Urinary bladder (tissue), 4 donors: Measurements from ENCODE around the gene ATRN. TPM values are rescaled to one million over a fixed set of nuclear protein-coding genes. Genes with fewer than 3 reads are reported as not detected.
"Not testable (repeated sequence)": the region's sequence is repeated elsewhere in the genome, so short reads cannot be mapped to it uniquely, and the experiment has no call there.

Source experiments
- DNase-seq: peaks from one replicate; pipeline ENCODE4 v3.0.0-alpha.2; 2015; ENCODE audit errors: extremely low spot score
- H3K27ac ChIP-seq: one replicate; pipeline ENCODE4 v1.5.1; 2013; ENCODE audit warnings: low read depth, mild to moderate bottlenecking, moderate library complexity
- H3K36me3 ChIP-seq: one replicate; pipeline ENCODE4 v1.6.1; 2013; ENCODE audit warnings: mild to moderate bottlenecking, moderate library complexity; ENCODE audit not compliant: insufficient read depth
- H3K4me1 ChIP-seq: one replicate; pipeline ENCODE4 v1.6.1; 2013; ENCODE audit warnings: mild to moderate bottlenecking, moderate library complexity; ENCODE audit not compliant: insufficient read depth
- H3K4me3 ChIP-seq: one replicate; pipeline ENCODE4 v1.5.1; 2013; ENCODE audit warnings: low read depth, low read length
- WGBS: extraction: QIAGEN DNeasy Blood & Tissue Kit; methylation state at CpG from one replicate; pipeline ENCODE4 v1.1.7; 2013; 5-methylcytosine and 5-hydroxymethylcytosine counted together
- polyA plus RNA-seq: library from polyadenylated mRNA; stranded (reverse); fragments of 200-250 nt; gene quantifications from one replicate; pipeline ENCODE4 v1.2.3, GENCODE V29; 2013
- total RNA-seq: library from RNA; depleted of rRNA; stranded (reverse); fragments of >200 nt; gene quantifications from one replicate; pipeline ENCODE4 v1.2.3, GENCODE V29; 2014
- donor health status: healthy with polysubstance abuse.
- donor health status: healthy.

The ATRN gene
- total and polyA plus RNA-seq, 2 donors, result 15.2 to 37.6 TPM

GRCh38 chr20:3477003-3477860 is 6.4 kb downstream of the ATRN start:
- not testable (repeated sequence) for H3K4me1 ChIP-seq, H3K27ac ChIP-seq, DNase-seq, H3K4me3 ChIP-seq, H3K36me3 ChIP-seq
- WGBS, result 98% methylated on average over 1 of the region's 1 CpG

- Histone ChIP-seq H3K36me3 (no peaks in the 10 kb centered on the region), H3K4me1 (peaks cover 3% of the 10 kb centered on the region), H3K27ac (no peak overlapping the region), H3K4me3 (no peak overlapping the region)
- 96% methylated on average over 5 of the region's 5 CpGs for WGBS
- DNase-seq, result no peak
Measured at GRCh38 chr20:3477861-3478544, 7.2 kb downstream of the ATRN start.

GRCh38 chr20:3479025-3479424 is 8.2 kb downstream of the ATRN start:
- Histone ChIP-seq H3K4me1 (no peaks in the 10 kb centered on the region), H3K36me3 (no peaks in the 10 kb centered on the region), H3K4me3 (no peak overlapping the region), H3K27ac (no peak overlapping the region)
- 94% methylated on average over 2 of the region's 2 CpGs for WGBS
- no peak for DNase-seq

GRCh38 chr20:3479759-3480615 is 9.2 kb downstream of the ATRN start:
- no peak for DNase-seq
- no peak overlapping the region for H3K4me3 ChIP-seq
- no peak overlapping the region for H3K27ac ChIP-seq
- no peaks in the 10 kb centered on the region for H3K36me3 ChIP-seq
- 89% methylated on average over 11 of the region's 11 CpGs for WGBS
- H3K4me1 ChIP-seq, result no peaks in the 10 kb centered on the region

- Histone ChIP-seq H3K36me3 (no peaks in the 10 kb centered on the region), H3K27ac (no peak overlapping the region), H3K4me1 (no peaks in the 10 kb centered on the region), H3K4me3 (no peak overlapping the region)
- WGBS, result 87% methylated on average over 3 of the region's 3 CpGs
- no peak for DNase-seq
Measured at GRCh38 chr20:3483309-3483708, 12.5 kb downstream of the ATRN start.

GRCh38 chr20:3483784-3484183 is 13.0 kb downstream of the ATRN start:
- Histone ChIP-seq H3K4me3 (no peak overlapping the region), H3K36me3 (no peaks in the 10 kb centered on the region), H3K4me1 (no peaks in the 10 kb centered on the region), H3K27ac (no peak overlapping the region)
- 41% methylated on average over 1 of the region's 1 CpG for WGBS
- DNase-seq, result no peak

GRCh38 chr20:3485913-3486312 is 15.1 kb downstream of the ATRN start:
- no peak for DNase-seq
- H3K4me1 ChIP-seq, result no peaks in the 10 kb centered on the region
- 93% methylated on average over 1 of the region's 1 CpG for WGBS
- H3K4me3 ChIP-seq, result no peak overlapping the region
- no peak overlapping the region for H3K27ac ChIP-seq
- H3K36me3 ChIP-seq, result no peaks in the 10 kb centered on the region

GRCh38 chr20:3486850-3487249 is 16.0 kb downstream of the ATRN start:
- DNase-seq, result no peak
- Histone ChIP-seq H3K36me3 (no peaks in the 10 kb centered on the region), H3K4me3 (no peak overlapping the region), H3K27ac (no peak overlapping the region), H3K4me1 (no peaks in the 10 kb centered on the region)
- WGBS, result 87% methylated on average over 1 of the region's 1 CpG

GRCh38 chr20:3492669-3493068 is 21.9 kb downstream of the ATRN start:
- DNase-seq, result no peak
- Histone ChIP-seq H3K27ac (no peak overlapping the region), H3K36me3 (no peaks in the 10 kb centered on the region), H3K4me1 (no peaks in the 10 kb centered on the region), H3K4me3 (no peak overlapping the region)
- WGBS, result 97% methylated on average over 11 of the region's 11 CpGs

GRCh38 chr20:3494218-3494617 is 23.4 kb downstream of the ATRN start:
- H3K4me3 ChIP-seq, result no peak overlapping the region

GRCh38 chr20:3502878-3503277 is 32.1 kb downstream of the ATRN start:
- Histone ChIP-seq H3K4me1 (no peaks in the 10 kb centered on the region), H3K4me3 (no peak overlapping the region), H3K27ac (no peak overlapping the region), H3K36me3 (no peaks in the 10 kb centered on the region)
- DNase-seq, result no peak
- 93% methylated on average over 2 of the region's 2 CpGs for WGBS

More at GRCh38 chr20:3494218-3494617, 23.4 kb downstream of the ATRN start:
- Histone ChIP-seq H3K4me1 (no peaks in the 10 kb centered on the region), H3K27ac (no peak overlapping the region), H3K36me3 (no peaks in the 10 kb centered on the region)
- DNase-seq, result no peak
- 87% methylated on average over 1 of the region's 1 CpG for WGBS

- 97% methylated on average over 4 of the region's 4 CpGs for WGBS
- no peak for DNase-seq
- no peaks in the 10 kb centered on the region for H3K36me3 ChIP-seq
- H3K4me1 ChIP-seq, result no peaks in the 10 kb centered on the region
- no peak overlapping the region for H3K4me3 ChIP-seq
- H3K27ac ChIP-seq, result no peak overlapping the region
Measured at GRCh38 chr20:3505148-3505547, 34.3 kb downstream of the ATRN start.

GRCh38 chr20:3509064-3509463 is 38.2 kb downstream of the ATRN start:
- no peak for DNase-seq
- WGBS, result 75% methylated on average over 2 of the region's 2 CpGs
- Histone ChIP-seq H3K4me1 (no peaks in the 10 kb centered on the region), H3K27ac (no peak overlapping the region), H3K4me3 (no peak overlapping the region), H3K36me3 (no peaks in the 10 kb centered on the region)
